ENCODE measurements around the gene SLC9A3. TPM values are rescaled to one million over a fixed set of nuclear protein-coding genes. Genes with fewer than 3 reads are reported as not detected.

Gene SLC9A3
- total RNA-seq, 1 donor from 2014 or later: 1.2 TPM

DNA sequence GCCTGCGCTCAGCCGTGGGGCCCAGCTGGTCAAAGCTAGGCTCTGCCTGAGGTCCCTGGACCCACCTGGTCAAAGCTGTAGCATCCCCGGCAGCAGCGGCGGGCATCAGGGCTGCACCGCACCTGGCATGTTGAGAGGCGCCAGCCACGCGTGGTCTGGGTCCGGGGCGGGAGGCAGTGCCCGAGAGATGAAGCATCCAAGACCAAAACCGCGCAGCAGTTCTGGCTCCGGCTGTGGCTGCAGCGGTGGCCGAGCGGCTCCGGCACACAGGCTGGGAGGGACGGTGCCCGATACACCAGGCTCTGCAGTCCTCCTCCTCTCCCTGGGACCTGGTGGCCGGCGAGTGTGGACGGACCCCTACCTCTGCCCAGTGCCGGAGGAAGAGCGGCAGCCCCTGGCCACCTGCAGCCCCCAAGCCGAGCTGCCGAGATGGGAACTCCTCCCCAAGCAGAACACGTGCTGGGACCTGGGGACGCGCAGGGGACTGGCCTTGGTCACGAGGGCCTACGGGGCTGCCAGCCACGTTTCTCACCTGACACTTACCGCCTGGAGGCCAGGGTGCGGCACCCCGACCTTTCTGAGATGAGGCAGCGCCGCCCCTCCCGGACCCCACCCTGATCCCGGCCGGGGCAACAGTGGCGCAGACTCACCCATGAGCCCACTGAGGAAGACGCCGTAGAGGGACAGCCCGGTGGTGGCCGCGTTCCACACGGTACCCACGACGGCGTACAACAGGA lies 33.0 kb downstream of the SLC9A3 start:
- no peak overlapping the region for H3K27ac Mint-ChIP-seq (ENCODE audit: unreplicated experiment)
- no peak for TF ChIP-seq CTCF (IDR thresholded peaks at IDR 0.05)
- H3K36me3 Mint-ChIP-seq (ENCODE audit: unreplicated experiment): no peaks in the 10 kb centered on the region
- no peaks in the 10 kb centered on the region for H3K27me3 Mint-ChIP-seq (ENCODE audit: unreplicated experiment)
- H3K4me3 Mint-ChIP-seq (ENCODE audit: unreplicated experiment): no peak overlapping the region
- no peaks in the 10 kb centered on the region for H3K4me1 Mint-ChIP-seq (ENCODE audit: unreplicated experiment)
- H3K9me3 Mint-ChIP-seq (ENCODE audit: unreplicated experiment): no peaks in the 10 kb centered on the region
- DNase-seq (ENCODE audit: extremely low spot score, unreplicated experiment): no peak

DNA sequence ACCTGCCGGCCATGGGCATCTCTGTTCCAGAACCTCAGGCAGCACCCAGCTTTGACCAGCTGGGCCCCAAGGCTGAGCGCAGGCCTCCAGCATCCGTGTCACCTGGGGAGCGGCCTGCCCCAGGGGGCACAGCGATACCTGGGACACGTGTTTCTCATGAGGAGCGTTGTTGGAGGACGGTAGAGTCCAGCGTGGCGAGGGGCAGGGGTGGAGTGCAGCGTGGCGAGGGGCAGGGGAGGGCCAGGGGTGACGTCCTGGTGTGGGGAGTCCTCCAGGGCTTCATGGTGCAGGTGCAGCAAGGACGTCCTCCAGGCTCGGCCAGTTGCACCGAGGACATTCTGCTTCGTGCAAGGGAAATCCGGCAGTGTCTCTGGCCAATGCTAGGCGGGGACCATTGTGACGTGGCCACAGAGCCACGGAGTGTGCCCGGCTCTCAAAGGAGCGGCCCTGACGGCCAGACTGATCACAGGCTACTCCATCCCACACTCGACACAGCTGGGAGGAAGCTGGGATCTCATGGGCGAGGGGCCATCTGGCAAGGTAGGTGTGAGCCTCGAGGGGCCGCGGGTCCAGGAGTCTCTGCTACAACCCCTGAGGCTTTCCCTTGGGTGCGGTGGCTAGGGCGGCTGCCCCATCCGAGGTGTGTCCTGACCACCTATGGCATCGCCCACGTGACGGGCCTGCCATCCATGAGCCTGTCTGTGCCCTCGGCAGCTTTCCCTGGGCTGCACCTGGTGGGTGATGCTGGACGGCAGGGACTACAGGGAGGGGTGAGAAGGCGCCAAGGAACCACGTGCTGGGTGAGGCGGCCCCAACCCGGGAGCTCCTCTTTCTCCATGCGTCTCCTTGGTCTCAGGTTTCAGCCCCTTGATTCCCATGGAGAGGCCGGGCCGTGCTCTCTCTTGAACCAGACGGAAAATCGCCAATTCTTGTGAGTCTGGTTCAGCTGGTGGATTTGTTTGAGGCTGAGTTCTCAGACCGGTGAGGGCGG lies 33.8 kb downstream of the SLC9A3 start:
- H3K4me3 Mint-ChIP-seq (ENCODE audit: unreplicated experiment): no peak overlapping the region
- H3K36me3 Mint-ChIP-seq (ENCODE audit: unreplicated experiment): no peaks in the 10 kb centered on the region
- no peak for DNase-seq (ENCODE audit: extremely low spot score, unreplicated experiment)
- H3K9me3 Mint-ChIP-seq (ENCODE audit: unreplicated experiment): no peaks in the 10 kb centered on the region
- no peak for TF ChIP-seq CTCF (IDR thresholded peaks at IDR 0.05)
- H3K4me1 Mint-ChIP-seq (ENCODE audit: unreplicated experiment): no peaks in the 10 kb centered on the region
- H3K27ac Mint-ChIP-seq (ENCODE audit: unreplicated experiment): no peak overlapping the region
- H3K27me3 Mint-ChIP-seq (ENCODE audit: unreplicated experiment): no peaks in the 10 kb centered on the region

DNA sequence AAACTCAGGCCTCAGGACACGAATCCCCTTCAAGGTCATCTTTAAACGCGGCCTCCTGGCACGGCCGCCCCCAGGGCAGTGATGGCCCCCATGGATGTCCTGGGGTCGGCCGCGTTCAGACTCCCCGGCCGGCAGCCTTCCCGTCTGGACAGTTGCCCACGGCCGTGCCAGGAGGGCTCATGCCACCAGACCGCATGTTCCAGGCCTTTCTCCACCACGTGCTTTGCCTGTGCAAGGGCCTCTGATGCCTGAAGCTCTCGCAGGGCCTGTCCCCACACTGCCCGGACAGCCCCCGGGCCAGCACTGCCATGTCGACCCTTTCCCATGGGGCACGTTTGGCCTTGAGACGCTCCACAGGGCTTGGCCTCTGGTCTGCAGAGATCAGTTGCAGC lies 34.6 kb downstream of the SLC9A3 start:
- TF ChIP-seq CTCF (IDR thresholded peaks at IDR 0.05): no peak
- Mint-ChIP-seq H3K4me3 (ENCODE audit: unreplicated experiment) (no peak overlapping the region), H3K27me3 (ENCODE audit: unreplicated experiment) (no peaks in the 10 kb centered on the region)

DNA sequence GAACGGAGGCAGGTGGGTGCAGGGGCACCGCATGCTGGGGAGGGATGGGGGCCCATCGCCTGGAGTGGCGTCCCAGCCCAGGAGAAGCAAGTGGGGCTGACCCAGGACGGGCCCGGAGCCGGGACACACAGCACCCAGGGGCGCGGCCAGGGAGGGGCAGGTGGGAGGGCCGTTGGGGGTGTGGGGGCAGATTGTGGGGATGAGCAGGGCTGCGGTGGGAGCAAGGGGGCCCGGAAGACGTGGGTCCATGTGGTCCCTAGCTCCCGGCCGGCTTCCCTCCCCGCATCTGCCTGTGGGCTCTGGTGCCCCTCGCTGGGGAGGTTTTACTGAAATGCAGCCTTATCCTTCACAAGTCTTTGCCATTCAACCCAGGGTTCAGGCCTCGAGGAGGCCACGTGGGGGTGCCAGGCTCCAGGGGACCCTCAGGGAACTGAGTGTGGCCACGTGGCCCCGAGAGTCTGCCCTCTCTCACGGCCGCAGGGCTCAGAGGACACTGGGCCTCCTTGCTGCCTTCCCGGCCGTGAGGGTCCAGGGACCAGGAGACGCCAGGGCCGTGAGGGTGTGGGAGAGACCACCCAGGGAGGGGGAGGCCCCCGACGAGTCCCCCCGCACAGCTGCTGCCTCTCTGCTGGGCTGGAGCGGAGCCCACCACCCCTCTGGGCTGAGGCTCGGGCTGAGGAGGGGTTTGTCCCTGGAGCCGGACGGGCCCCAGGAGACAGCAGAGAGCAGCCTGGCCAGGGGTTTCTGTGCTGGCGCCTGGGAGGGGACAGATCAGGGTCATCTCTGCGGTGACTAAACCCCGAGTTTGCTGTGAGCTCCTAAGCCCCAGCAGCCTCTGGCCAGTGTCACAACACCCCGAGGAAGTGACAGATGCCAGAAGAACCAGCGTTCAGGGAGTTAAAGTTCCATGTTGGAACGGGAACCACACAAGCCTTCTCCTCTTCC lies 35.2 kb downstream of the SLC9A3 start:
- Mint-ChIP-seq H3K4me3 (ENCODE audit: unreplicated experiment) (no peak overlapping the region), H3K36me3 (ENCODE audit: unreplicated experiment) (no peaks in the 10 kb centered on the region), H3K9me3 (ENCODE audit: unreplicated experiment) (no peaks in the 10 kb centered on the region), H3K27me3 (ENCODE audit: unreplicated experiment) (no peaks in the 10 kb centered on the region), H3K4me1 (ENCODE audit: unreplicated experiment) (no peaks in the 10 kb centered on the region), H3K27ac (ENCODE audit: unreplicated experiment) (no peak overlapping the region)
- no peak for DNase-seq (ENCODE audit: extremely low spot score, unreplicated experiment)
- no peak for TF ChIP-seq CTCF (IDR thresholded peaks at IDR 0.05)

More for the DNA sequence above, 34.6 kb downstream of the SLC9A3 start:
- no peaks in the 10 kb centered on the region for H3K4me1 Mint-ChIP-seq (ENCODE audit: unreplicated experiment)
- no peaks in the 10 kb centered on the region for H3K9me3 Mint-ChIP-seq (ENCODE audit: unreplicated experiment)
- no peak overlapping the region for H3K27ac Mint-ChIP-seq (ENCODE audit: unreplicated experiment)
- no peak for DNase-seq (ENCODE audit: extremely low spot score, unreplicated experiment)
- no peaks in the 10 kb centered on the region for H3K36me3 Mint-ChIP-seq (ENCODE audit: unreplicated experiment)
